Hepatocyte (in vitro differentiated cells): ENCODE measurements around the gene ADAMTS19. TPM values are rescaled to one million over a fixed set of nuclear protein-coding genes. Genes with fewer than 3 reads are reported as not detected.

Source experiments
- DNase-seq: peaks from one replicate; pipeline ENCODE4 v3.0.0-alpha.2; 2016; ENCODE audit warnings: low spot score
- H2AFZ ChIP-seq: fragments of 200-600 bp; sonication (generic); 2 replicates; pipeline ENCODE4 v1.6.0; 2016; ENCODE audit warnings: antibody characterized with exemption, mild to moderate bottlenecking
- H3K27ac ChIP-seq: fragments of 200-600 bp; sonication (generic); 2 replicates; pipeline ENCODE4 v1.5.1; 2016; ENCODE audit warnings: mild to moderate bottlenecking
- H3K27me3 ChIP-seq: fragments of 200-600 bp; sonication (generic); 2 replicates; pipeline ENCODE4 v1.6.1; 2016
- H3K36me3 ChIP-seq: fragments of 200-600 bp; sonication (generic); replicated peaks from 2 replicates; pipeline ENCODE4 v1.5.1; 2016; ENCODE audit warnings: low read depth; ENCODE audit not compliant: insufficient read depth
- H3K4me1 ChIP-seq: fragments of 200-600 bp; sonication (generic); 2 replicates; pipeline ENCODE4 v1.5.1; 2016; ENCODE audit warnings: mild to moderate bottlenecking, moderate library complexity; ENCODE audit not compliant: insufficient read depth
- H3K4me2 ChIP-seq: fragments of 200-600 bp; sonication (generic); 2 replicates; pipeline ENCODE4 v1.6.0; 2016
- H3K4me3 ChIP-seq: fragments of 200-600 bp; sonication (generic); 2 replicates; pipeline ENCODE4 v1.5.1; 2016; ENCODE audit warnings: mild to moderate bottlenecking
- H3K79me2 ChIP-seq: fragments of 200-600 bp; sonication (generic); 2 replicates; pipeline ENCODE4 v1.6.0; 2017; ENCODE audit warnings: mild to moderate bottlenecking
- H3K9me2 ChIP-seq: fragments of 200-600 bp; sonication (generic); replicated peaks from 2 replicates; pipeline ENCODE4 v1.6.0; 2017; ENCODE audit warnings: mild to moderate bottlenecking; ENCODE audit not compliant: insufficient read depth
- H3K9me3 ChIP-seq: fragments of 200-600 bp; sonication (generic); 2 replicates; pipeline ENCODE4 v1.5.1; 2016; ENCODE audit warnings: low read depth, mild to moderate bottlenecking
- H4K20me1 ChIP-seq: fragments of 200-600 bp; sonication (generic); 2 replicates; pipeline ENCODE4 v1.6.0; 2016; ENCODE audit warnings: mild to moderate bottlenecking; ENCODE audit not compliant: insufficient read depth, poor library complexity, severe bottlenecking
- CTCF ChIP-seq: fragments of 200-600 bp; sonication (generic); IDR thresholded peaks from 2 replicates; pipeline ENCODE4 v1.5.1; 2016; ENCODE audit warnings: antibody characterized with exemption, mild to moderate bottlenecking; ENCODE audit not compliant: poor library complexity
- EZH2 ChIP-seq: fragments of 200-600 bp; sonication (generic); IDR thresholded peaks from 2 replicates; pipeline ENCODE4 v1.6.1; 2016; ENCODE audit warnings: antibody characterized with exemption, mild to moderate bottlenecking, borderline replicate concordance
- EZH2phosphoT487 ChIP-seq: fragments of 200-600 bp; sonication (generic); IDR thresholded peaks from one replicate; pipeline ENCODE4 v1.6.1; 2018; ENCODE audit warnings: antibody characterized with exemption, mild to moderate bottlenecking, low read depth, moderate library complexity; ENCODE audit not compliant: unreplicated experiment, severe bottlenecking
- WGBS: methylation state at CpG from one replicate; pipeline ENCODE4 v1.1.6; 2016; ENCODE audit warnings: low lambda C conversion rate; ENCODE audit errors: missing lambda C conversion rate; 5-methylcytosine and 5-hydroxymethylcytosine counted together
- polyA plus RNA-seq: library from polyadenylated mRNA; unstranded; fragments of >200 nt; fragmentation: Nextera tagmentation; extraction: Ambion mirVana; gene quantifications from 2 replicates; pipeline ENCODE4 v1.2.1, GENCODE V29; 2016
- total RNA-seq: library from RNA; depleted of rRNA; stranded (reverse); fragments of >200 nt; gene quantifications from 2 replicates; pipeline ENCODE4 v1.2.3, GENCODE V29; 2014

ADAMTS19 gene
- total and polyA plus RNA-seq, 2 experiments from 2014 or later: 1.8 to 5.0 TPM

- no peaks in the 10 kb centered on the region for H3K79me2 ChIP-seq
- no peaks in the 10 kb centered on the region for H3K27me3 ChIP-seq
- H2AFZ ChIP-seq: no peak overlapping the region
- H3K27ac ChIP-seq: no peak overlapping the region
- H4K20me1 ChIP-seq: no peaks in the 10 kb centered on the region
- no peak overlapping the region for H3K4me3 ChIP-seq
- H3K4me1 ChIP-seq: no peaks in the 10 kb centered on the region
- no peaks in the 10 kb centered on the region for H3K36me3 ChIP-seq
- no peaks in the 10 kb centered on the region for H3K9me3 ChIP-seq
- no peak for DNase-seq
- H3K9me2 ChIP-seq: no peaks in the 10 kb centered on the region
- WGBS: 88% methylated on average over 5 of the region's 5 CpGs
- TF ChIP-seq EZH2phosphoT487 (no peak), EZH2 (no peak), CTCF (no peak)
- H3K4me2 ChIP-seq: no peak overlapping the region
Measured at GRCh38 chr5:129716651-129717050, 256.6 kb downstream of the ADAMTS19 start.

GRCh38 chr5:129717751-129718310 is 257.7 kb downstream of the ADAMTS19 start:
- no peak overlapping the region for H3K27ac ChIP-seq
- TF ChIP-seq EZH2: no peak
- no peak for TF ChIP-seq EZH2phosphoT487
- TF ChIP-seq CTCF: no peak
- no peaks in the 10 kb centered on the region for H3K79me2 ChIP-seq
- H2AFZ ChIP-seq: no peak overlapping the region
- no peaks in the 10 kb centered on the region for H3K9me2 ChIP-seq
- no peaks in the 10 kb centered on the region for H3K4me1 ChIP-seq
- no peak overlapping the region for H3K4me3 ChIP-seq
- no peak overlapping the region for H3K4me2 ChIP-seq
- no peaks in the 10 kb centered on the region for H3K9me3 ChIP-seq
- H3K36me3 ChIP-seq: no peaks in the 10 kb centered on the region
- H4K20me1 ChIP-seq: no peaks in the 10 kb centered on the region
- no peak for DNase-seq
- H3K27me3 ChIP-seq: no peaks in the 10 kb centered on the region

- 100% methylated on average over 1 of the region's 1 CpG for WGBS
- Histone ChIP-seq H3K27me3 (no peaks in the 10 kb centered on the region), H3K79me2 (no peaks in the 10 kb centered on the region), H2AFZ (no peak overlapping the region), H4K20me1 (no peaks in the 10 kb centered on the region), H3K9me3 (no peaks in the 10 kb centered on the region), H3K36me3 (no peaks in the 10 kb centered on the region), H3K4me1 (no peaks in the 10 kb centered on the region), H3K9me2 (no peaks in the 10 kb centered on the region), H3K27ac (no peak overlapping the region), H3K4me3 (no peak overlapping the region), H3K4me2 (no peak overlapping the region)
- no peak for DNase-seq
- TF ChIP-seq CTCF: no peak
Measured at GRCh38 chr5:129718471-129719090, 258.5 kb downstream of the ADAMTS19 start.

- Histone ChIP-seq H3K79me2 (no peaks in the 10 kb centered on the region), H4K20me1 (no peaks in the 10 kb centered on the region), H3K36me3 (no peaks in the 10 kb centered on the region), H2AFZ (no peak overlapping the region), H3K27ac (no peak overlapping the region), H3K4me1 (no peaks in the 10 kb centered on the region), H3K27me3 (no peaks in the 10 kb centered on the region), H3K9me2 (no peaks in the 10 kb centered on the region), H3K4me3 (no peak overlapping the region), H3K9me3 (no peaks in the 10 kb centered on the region), H3K4me2 (no peak overlapping the region)
- TF ChIP-seq CTCF (no peak), EZH2phosphoT487 (no peak), EZH2 (no peak)
- WGBS: 28% methylated on average over 2 of the region's 2 CpGs
- DNase-seq: no peak
Measured at GRCh38 chr5:129724222-129724621, 264.1 kb downstream of the ADAMTS19 start.
